HepG2 (cell line): Measurements from ENCODE around the gene SFTA2. TPM values are rescaled to one million over a fixed set of nuclear protein-coding genes. Genes with fewer than 3 reads are reported as not detected.

Source experiments
- ATAD3A ChIP-seq: sonication (generic); formaldehyde crosslinking; IDR thresholded peaks from 2 replicates; pipeline ENCODE4 v1.4.0; 2020; ENCODE audit warnings: missing genetic modification reagents
- CBX2 ChIP-seq, 2 experiments: fragments of 200-600 bp in 1 of 2; sonication (generic); formaldehyde crosslinking in 1 of 2; IDR thresholded peaks; 2 replicates each; pipeline versions ENCODE4 v1.7.0 to v1.8.1; 2018 to 2022; ENCODE audit warnings: low read depth in 2 of 2, low read length in 1 of 2, mild to moderate bottlenecking in 1 of 2, missing genetic modification reagents in 1 of 2
- ETS1 ChIP-seq: sonication (generic); formaldehyde crosslinking; IDR thresholded peaks from 2 replicates; pipeline ENCODE4 v1.4.0; 2020; ENCODE audit warnings: missing genetic modification reagents
- FOSL2 ChIP-seq: sonication (generic); formaldehyde crosslinking; IDR thresholded peaks from 2 replicates; pipeline ENCODE4 v1.4.0; 2020; ENCODE audit warnings: missing genetic modification reagents
- FOXA3 ChIP-seq: IDR thresholded peaks from 2 replicates; pipeline ENCODE4 v1.6.1; 2016; ENCODE audit warnings: missing genetic modification reagents, missing compliant biosample characterization
- HOXA9 ChIP-seq: sonication (generic); formaldehyde crosslinking; IDR thresholded peaks from 2 replicates; pipeline ENCODE4 v1.8.1; 2022; ENCODE audit warnings: missing genetic modification reagents, mild to moderate bottlenecking, moderate library complexity, borderline replicate concordance
- IKZF5 ChIP-seq: IDR thresholded peaks from 2 replicates; pipeline ENCODE4 v1.6.1; 2018; ENCODE audit warnings: missing genetic modification reagents, mild to moderate bottlenecking, missing compliant biosample characterization
- JUNB ChIP-seq: sonication (generic); formaldehyde crosslinking; IDR thresholded peaks from 2 replicates; pipeline ENCODE4 v1.8.0; 2022; ENCODE audit warnings: missing genetic modification reagents, mild to moderate bottlenecking, borderline replicate concordance
- MAX ChIP-seq: IDR thresholded peaks from 2 replicates; pipeline ENCODE4 v1.6.1; 2012; ENCODE audit warnings: inconsistent platforms
- MTF1 ChIP-seq: sonication (generic); formaldehyde crosslinking; IDR thresholded peaks from 2 replicates; pipeline ENCODE4 v1.5.0; 2020; ENCODE audit warnings: missing genetic modification reagents
- NR2F1 ChIP-seq, 2 experiments: fragments of 450-650 bp in 1 of 2; formaldehyde crosslinking in 1 of 2; IDR thresholded peaks; 2 replicates each; pipeline versions ENCODE4 v1.5.0 to v1.6.1; 2016 to 2020; ENCODE audit warnings: mild to moderate bottlenecking in 1 of 2, missing compliant biosample characterization in 1 of 2, missing genetic modification reagents in 1 of 2, moderate library complexity in 1 of 2
- SIN3B ChIP-seq: fragments of 150-350 bp; IDR thresholded peaks from 2 replicates; pipeline ENCODE4 v1.6.1; 2014; ENCODE audit warnings: low read length
- SRY ChIP-seq: sonication (generic); formaldehyde crosslinking; IDR thresholded peaks from 2 replicates; pipeline ENCODE4 v1.8.0; 2022; ENCODE audit warnings: mild to moderate bottlenecking, missing genetic modification reagents
- ZFP1 ChIP-seq: IDR thresholded peaks from 2 replicates; pipeline ENCODE4 v1.6.1; 2016
- ZNF615 ChIP-seq: sonication (generic); formaldehyde crosslinking; IDR thresholded peaks from 2 replicates; pipeline ENCODE4 v1.5.0; 2020; ENCODE audit warnings: mild to moderate bottlenecking, missing genetic modification reagents, borderline replicate concordance
- ZSCAN22 ChIP-seq: sonication (generic); formaldehyde crosslinking; IDR thresholded peaks from 2 replicates; pipeline ENCODE4 v1.4.0; 2020; ENCODE audit warnings: mild to moderate bottlenecking, missing genetic modification reagents
- polyA plus RNA-seq, 8 experiments: library from polyadenylated mRNA; depleted of rRNA in 3 of 8; stranded (reverse) in 7 of 8; unstranded in 1 of 8; fragments of >200 nt; fragmentation: Illumina TruSeq in 4 of 8; extraction: Trizol in 4 of 8; gene quantifications; 2 replicates each; pipeline versions ENCODE4 v1.2.1 to v1.2.3, GENCODE V29; 2011 to 2016; ENCODE audit warnings: low read depth in 4 of 8, missing spikeins in 1 of 8, mixed read lengths in 1 of 8; ENCODE audit not compliant: insufficient read depth in 1 of 8
- total RNA-seq, 5 experiments: library from RNA; depleted of rRNA; stranded (reverse); fragments of >200 nt; fragmentation: Illumina TruSeq; extraction: Trizol; gene quantifications; 2 replicates each; pipeline ENCODE4 v1.2.3, GENCODE V29; 2016; ENCODE audit warnings: low read depth in 1 of 5
- TF ChIP-seq, protein P1 (sequence below): sonication (generic); formaldehyde crosslinking; IDR thresholded peaks from 2 replicates; pipeline ENCODE4 v1.4.0; 2020; ENCODE audit warnings: missing genetic modification reagents
- TF ChIP-seq, protein P2 (sequence below): sonication (generic); formaldehyde crosslinking; IDR thresholded peaks from 2 replicates; pipeline ENCODE4 v1.5.1; 2020; ENCODE audit warnings: mild to moderate bottlenecking, missing genetic modification reagents, borderline replicate concordance
- TF ChIP-seq, protein P3 (sequence below): sonication (generic); formaldehyde crosslinking; IDR thresholded peaks from 2 replicates; pipeline ENCODE4 v1.4.0; 2020; ENCODE audit warnings: mild to moderate bottlenecking, missing genetic modification reagents

Gene SFTA2
- total and polyA plus RNA-seq, 2 of the 13 experiments (the other 11 are each of a cell fraction or from before 2014, with no cell fraction given): not detected

- no peak for TF ChIP-seq SRY (CRISPR knock-in tag)
- no peak for TF ChIP-seq ZNF615 (CRISPR knock-in tag)
- TF ChIP-seq HOXA9 (CRISPR knock-in tag): no peak
- no peak for TF ChIP-seq MTF1 (CRISPR knock-in tag)
- no peak for TF ChIP-seq CBX2 (IDR thresholded peaks at IDR 0.05; ENCODE audit: low read depth, low read length)
- no peak for TF ChIP-seq CBX2 (CRISPR knock-in tag; IDR thresholded peaks at IDR 0.05; ENCODE audit: low read depth)
- no peak for TF ChIP-seq ZFP1 (CRISPR knock-in tag)
- no peak for TF ChIP-seq SIN3B
- TF ChIP-seq, protein P1, sequence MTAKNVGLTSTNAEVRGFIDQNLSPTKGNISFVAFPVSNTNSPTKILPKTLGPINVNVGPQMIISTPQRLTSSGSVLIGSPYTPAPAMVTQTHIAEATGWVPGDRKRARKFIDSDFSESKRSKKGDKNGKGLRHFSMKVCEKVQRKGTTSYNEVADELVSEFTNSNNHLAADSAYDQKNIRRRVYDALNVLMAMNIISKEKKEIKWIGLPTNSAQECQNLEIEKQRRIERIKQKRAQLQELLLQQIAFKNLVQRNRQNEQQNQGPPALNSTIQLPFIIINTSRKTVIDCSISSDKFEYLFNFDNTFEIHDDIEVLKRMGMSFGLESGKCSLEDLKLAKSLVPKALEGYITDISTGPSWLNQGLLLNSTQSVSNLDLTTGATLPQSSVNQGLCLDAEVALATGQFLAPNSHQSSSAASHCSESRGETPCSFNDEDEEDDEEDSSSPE (CRISPR knock-in tag): no peak
- no peak for TF ChIP-seq IKZF5 (CRISPR knock-in tag)
- TF ChIP-seq JUNB (CRISPR knock-in tag): no peak
- TF ChIP-seq, protein P2, sequence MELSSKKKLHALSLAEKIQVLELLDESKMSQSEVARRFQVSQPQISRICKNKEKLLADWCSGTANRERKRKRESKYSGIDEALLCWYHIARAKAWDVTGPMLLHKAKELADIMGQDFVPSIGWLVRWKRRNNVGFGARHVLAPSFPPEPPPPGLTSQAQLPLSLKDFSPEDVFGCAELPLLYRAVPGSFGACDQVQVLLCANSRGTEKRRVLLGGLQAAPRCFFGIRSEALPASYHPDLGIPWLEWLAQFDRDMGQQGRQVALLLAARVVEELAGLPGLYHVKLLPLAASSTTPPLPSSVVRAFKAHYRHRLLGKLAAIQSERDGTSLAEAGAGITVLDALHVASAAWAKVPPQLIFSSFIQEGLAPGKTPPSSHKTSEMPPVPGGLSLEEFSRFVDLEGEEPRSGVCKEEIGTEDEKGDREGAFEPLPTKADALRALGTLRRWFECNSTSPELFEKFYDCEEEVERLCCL (CRISPR knock-in tag): no peak
- TF ChIP-seq MAX: 0 out of 2 replicates have a peak, but pooled peaks have one; percentile 31
- TF ChIP-seq ZSCAN22 (CRISPR knock-in tag): 0 out of 2 replicates have a peak, but pooled peaks have one; percentile 33
- no peak for TF ChIP-seq FOSL2 (CRISPR knock-in tag)
- TF ChIP-seq, protein P3, sequence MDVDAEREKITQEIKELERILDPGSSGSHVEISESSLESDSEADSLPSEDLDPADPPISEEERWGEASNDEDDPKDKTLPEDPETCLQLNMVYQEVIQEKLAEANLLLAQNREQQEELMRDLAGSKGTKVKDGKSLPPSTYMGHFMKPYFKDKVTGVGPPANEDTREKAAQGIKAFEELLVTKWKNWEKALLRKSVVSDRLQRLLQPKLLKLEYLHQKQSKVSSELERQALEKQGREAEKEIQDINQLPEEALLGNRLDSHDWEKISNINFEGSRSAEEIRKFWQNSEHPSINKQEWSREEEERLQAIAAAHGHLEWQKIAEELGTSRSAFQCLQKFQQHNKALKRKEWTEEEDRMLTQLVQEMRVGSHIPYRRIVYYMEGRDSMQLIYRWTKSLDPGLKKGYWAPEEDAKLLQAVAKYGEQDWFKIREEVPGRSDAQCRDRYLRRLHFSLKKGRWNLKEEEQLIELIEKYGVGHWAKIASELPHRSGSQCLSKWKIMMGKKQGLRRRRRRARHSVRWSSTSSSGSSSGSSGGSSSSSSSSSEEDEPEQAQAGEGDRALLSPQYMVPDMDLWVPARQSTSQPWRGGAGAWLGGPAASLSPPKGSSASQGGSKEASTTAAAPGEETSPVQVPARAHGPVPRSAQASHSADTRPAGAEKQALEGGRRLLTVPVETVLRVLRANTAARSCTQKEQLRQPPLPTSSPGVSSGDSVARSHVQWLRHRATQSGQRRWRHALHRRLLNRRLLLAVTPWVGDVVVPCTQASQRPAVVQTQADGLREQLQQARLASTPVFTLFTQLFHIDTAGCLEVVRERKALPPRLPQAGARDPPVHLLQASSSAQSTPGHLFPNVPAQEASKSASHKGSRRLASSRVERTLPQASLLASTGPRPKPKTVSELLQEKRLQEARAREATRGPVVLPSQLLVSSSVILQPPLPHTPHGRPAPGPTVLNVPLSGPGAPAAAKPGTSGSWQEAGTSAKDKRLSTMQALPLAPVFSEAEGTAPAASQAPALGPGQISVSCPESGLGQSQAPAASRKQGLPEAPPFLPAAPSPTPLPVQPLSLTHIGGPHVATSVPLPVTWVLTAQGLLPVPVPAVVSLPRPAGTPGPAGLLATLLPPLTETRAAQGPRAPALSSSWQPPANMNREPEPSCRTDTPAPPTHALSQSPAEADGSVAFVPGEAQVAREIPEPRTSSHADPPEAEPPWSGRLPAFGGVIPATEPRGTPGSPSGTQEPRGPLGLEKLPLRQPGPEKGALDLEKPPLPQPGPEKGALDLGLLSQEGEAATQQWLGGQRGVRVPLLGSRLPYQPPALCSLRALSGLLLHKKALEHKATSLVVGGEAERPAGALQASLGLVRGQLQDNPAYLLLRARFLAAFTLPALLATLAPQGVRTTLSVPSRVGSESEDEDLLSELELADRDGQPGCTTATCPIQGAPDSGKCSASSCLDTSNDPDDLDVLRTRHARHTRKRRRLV: no peak
- TF ChIP-seq ETS1 (CRISPR knock-in tag): no peak
- no peak for TF ChIP-seq FOXA3 (CRISPR knock-in tag)
- TF ChIP-seq ATAD3A (CRISPR knock-in tag): no peak
- TF ChIP-seq NR2F1 (CRISPR knock-in tag; IDR thresholded peaks at IDR 0.05): no peak
These were observed 48.1 kb downstream of the SFTA2 start, which contains the start of gene DDR1 (continued) for GRCh38 chr6:30883685-30884520.
